Astrocyte (in vitro differentiated cells and primary cell): ENCODE measurements around the gene ZZZ3. TPM values are rescaled to one million over a fixed set of nuclear protein-coding genes. Genes with fewer than 3 reads are reported as not detected.

ENCODE experiments used
- DNase-seq: peaks from one replicate; pipeline ENCODE4 v3.0.0-alpha.2; 2010; ENCODE audit warnings: low read depth
- FAIRE-seq: peaks from 2 replicates; lab custom pipeline; 2011; peaks lifted over from hg19 to GRCh38; lab: Jason Lieb, UNC
- H2AFZ ChIP-seq: 2 replicates; pipeline ENCODE4 v1.6.0; 2012; ENCODE audit warnings: low read depth, low read length, inconsistent platforms
- H3K27ac ChIP-seq: 2 replicates; pipeline ENCODE4 v1.5.1; 2011; ENCODE audit warnings: low read depth, low read length, inconsistent platforms
- H3K27me3 ChIP-seq: 2 replicates; pipeline ENCODE4 v1.6.0; 2011; ENCODE audit warnings: low read length, inconsistent platforms; ENCODE audit not compliant: insufficient read depth
- H3K36me3 ChIP-seq: 2 replicates; pipeline ENCODE4 v1.5.1; 2011; ENCODE audit warnings: low read length, inconsistent platforms; ENCODE audit not compliant: insufficient read depth
- H3K4me1 ChIP-seq: 2 replicates; pipeline ENCODE4 v1.5.1; 2011; ENCODE audit warnings: low read length, inconsistent platforms; ENCODE audit not compliant: insufficient read depth
- H3K4me2 ChIP-seq: 2 replicates; pipeline ENCODE4 v1.6.0; 2012; ENCODE audit warnings: low read length, inconsistent platforms
- H3K4me3 ChIP-seq: 2 replicates; pipeline ENCODE4 v1.5.1; 2011; ENCODE audit warnings: low read depth, mild to moderate bottlenecking, low read length, inconsistent platforms; ENCODE audit not compliant: insufficient read depth
- H3K79me2 ChIP-seq: 2 replicates; pipeline ENCODE4 v1.6.0; 2012; ENCODE audit warnings: mild to moderate bottlenecking, low read length, inconsistent platforms; ENCODE audit not compliant: insufficient read depth
- H3K9ac ChIP-seq: 2 replicates; pipeline ENCODE4 v1.6.0; 2012; ENCODE audit warnings: mild to moderate bottlenecking, low read length, inconsistent platforms
- H3K9me3 ChIP-seq: 2 replicates; pipeline ENCODE4 v1.5.1; 2012; ENCODE audit warnings: low read depth, mild to moderate bottlenecking, low read length, inconsistent platforms; ENCODE audit not compliant: insufficient read depth
- H4K20me1 ChIP-seq: 2 replicates; pipeline ENCODE4 v1.6.0; 2012; ENCODE audit warnings: low read length, inconsistent platforms; ENCODE audit not compliant: insufficient read depth
- H3K27ac Mint-ChIP-seq: one replicate; pipeline ENCODE4 v1.8.0; 2021; ENCODE audit warnings: mild to moderate bottlenecking, mixed read lengths; ENCODE audit not compliant: unreplicated experiment
- H3K27me3 Mint-ChIP-seq: one replicate; pipeline ENCODE4 v1.8.0; 2021; ENCODE audit warnings: low read depth, mixed read lengths; ENCODE audit not compliant: unreplicated experiment
- H3K36me3 Mint-ChIP-seq: one replicate; pipeline ENCODE4 v1.8.0; 2021; ENCODE audit warnings: low read depth, mixed read lengths; ENCODE audit not compliant: unreplicated experiment
- H3K4me1 Mint-ChIP-seq: one replicate; pipeline ENCODE4 v1.8.0; 2021; ENCODE audit warnings: low read depth, mixed read lengths; ENCODE audit not compliant: unreplicated experiment
- H3K4me3 Mint-ChIP-seq: one replicate; pipeline ENCODE4 v1.8.0; 2021; ENCODE audit warnings: mild to moderate bottlenecking, moderate library complexity, mixed read lengths; ENCODE audit not compliant: unreplicated experiment
- H3K9me3 Mint-ChIP-seq: one replicate; pipeline ENCODE4 v1.8.0; 2021; ENCODE audit warnings: mild to moderate bottlenecking, mixed read lengths; ENCODE audit not compliant: unreplicated experiment
- CTCF ChIP-seq: IDR thresholded peaks from 2 replicates; pipeline ENCODE4 v1.5.1; 2011; ENCODE audit warnings: low read depth, mild to moderate bottlenecking, inconsistent platforms, low read length, moderate library complexity; ENCODE audit not compliant: insufficient read depth
- EZH2 ChIP-seq: IDR thresholded peaks from 2 replicates; pipeline ENCODE4 v1.6.1; 2012; ENCODE audit warnings: mild to moderate bottlenecking, low read length, inconsistent platforms; ENCODE audit not compliant: insufficient read depth
- total RNA-seq: library from RNA; stranded (reverse); gene quantifications from 2 replicates; pipeline ENCODE4 v1.2.1, GENCODE V29; 2021

ZZZ3 gene
- total RNA-seq, 1 donor from 2014 or later: 48.4 TPM

GRCh38 chr1:77673716-77674355 is 8.6 kb downstream of the ZZZ3 start:
- DNase-seq (no peak), FAIRE-seq (no peak)
- no peak for TF ChIP-seq CTCF
- TF ChIP-seq EZH2: no peak
- Histone ChIP-seq H3K9ac (no peak overlapping the region), H3K79me2 (peaks cover 100% of the 10 kb centered on the region), H4K20me1 (peaks cover 79% of the 10 kb centered on the region), H3K9me3 (no peaks in the 10 kb centered on the region), H3K27ac (no peak overlapping the region), H3K36me3 (peaks cover 2% of the 10 kb centered on the region), H2AFZ (no peak overlapping the region), H3K4me2 (no peak overlapping the region), H3K4me3 (no peak overlapping the region), H3K27me3 (no peaks in the 10 kb centered on the region), H3K4me1 (peaks cover 3% of the 10 kb centered on the region)
- Mint-ChIP-seq H3K27me3 (no peaks in the 10 kb centered on the region), H3K9me3 (no peaks in the 10 kb centered on the region), H3K36me3 (no peaks in the 10 kb centered on the region), H3K27ac (no peak overlapping the region), H3K4me1 (peaks cover 38% of the 10 kb centered on the region), H3K4me3 (no peak overlapping the region)

- Histone ChIP-seq H3K4me1 (peaks cover 3% of the 10 kb centered on the region), H2AFZ (no peak overlapping the region), H3K9ac (no peak overlapping the region), H3K27me3 (no peaks in the 10 kb centered on the region), H3K36me3 (no peaks in the 10 kb centered on the region), H3K4me3 (no peak overlapping the region), H3K9me3 (no peaks in the 10 kb centered on the region), H3K4me2 (no peak overlapping the region), H3K27ac (no peak overlapping the region), H3K79me2 (peaks cover 100% of the 10 kb centered on the region), H4K20me1 (peaks cover 76% of the 10 kb centered on the region)
- Mint-ChIP-seq H3K9me3 (no peaks in the 10 kb centered on the region), H3K4me1 (peaks cover 36% of the 10 kb centered on the region), H3K27ac (no peak overlapping the region), H3K36me3 (no peaks in the 10 kb centered on the region), H3K4me3 (peak overlapping the region; percentile 54), H3K27me3 (no peaks in the 10 kb centered on the region)
- TF ChIP-seq CTCF (no peak), EZH2 (no peak)
- no peak for DNase-seq
- FAIRE-seq: no peak
Measured at GRCh38 chr1:77673030-77673429, 9.4 kb downstream of the ZZZ3 start.

GRCh38 chr1:77672374-77672773 is 10.1 kb downstream of the ZZZ3 start:
- Histone ChIP-seq H3K4me2 (peak overlapping the region; percentile 59), H3K4me1 (peaks cover 3% of the 10 kb centered on the region), H3K27ac (no peak overlapping the region), H3K27me3 (no peaks in the 10 kb centered on the region), H4K20me1 (peaks cover 78% of the 10 kb centered on the region), H3K9me3 (no peaks in the 10 kb centered on the region), H3K4me3 (no peak overlapping the region), H2AFZ (no peak overlapping the region), H3K9ac (peak overlapping the region; percentile 26), H3K36me3 (no peaks in the 10 kb centered on the region), H3K79me2 (peaks cover 100% of the 10 kb centered on the region)
- Mint-ChIP-seq H3K9me3 (no peaks in the 10 kb centered on the region), H3K27me3 (no peaks in the 10 kb centered on the region), H3K27ac (no peak overlapping the region), H3K4me3 (no peak overlapping the region), H3K4me1 (peaks cover 36% of the 10 kb centered on the region), H3K36me3 (no peaks in the 10 kb centered on the region)
- FAIRE-seq: no peak
- no peak for DNase-seq
- TF ChIP-seq EZH2 (no peak), CTCF (no peak)
